SU-DHL-6 (cell line): ENCODE results near the gene FNDC11.

Experiments
- EZH2phosphoT487 ChIP-seq: fragments of 200-600 bp; sonication (generic), shearing (Covaris generic); conservative IDR thresholded peaks from 2 replicates; pipeline ENCODE4 v1.6.1; 2018; ENCODE audit warnings: mild to moderate bottlenecking, antibody characterized with exemption, low read length, moderate library complexity, mixed read lengths
- TF ChIP-seq, protein P1 (sequence below): fragments of 200-600 bp; sonication (generic); IDR thresholded peaks from one replicate; pipeline ENCODE4 v1.5.1; 2017; ENCODE audit warnings: antibody characterized with exemption, mild to moderate bottlenecking, low read length, moderate library complexity; ENCODE audit not compliant: insufficient read depth, poor library complexity, severe bottlenecking

GRCh38 chr20:63574829-63575743, 21.1 kb downstream of the FNDC11 start:
- TF ChIP-seq, protein P1, sequence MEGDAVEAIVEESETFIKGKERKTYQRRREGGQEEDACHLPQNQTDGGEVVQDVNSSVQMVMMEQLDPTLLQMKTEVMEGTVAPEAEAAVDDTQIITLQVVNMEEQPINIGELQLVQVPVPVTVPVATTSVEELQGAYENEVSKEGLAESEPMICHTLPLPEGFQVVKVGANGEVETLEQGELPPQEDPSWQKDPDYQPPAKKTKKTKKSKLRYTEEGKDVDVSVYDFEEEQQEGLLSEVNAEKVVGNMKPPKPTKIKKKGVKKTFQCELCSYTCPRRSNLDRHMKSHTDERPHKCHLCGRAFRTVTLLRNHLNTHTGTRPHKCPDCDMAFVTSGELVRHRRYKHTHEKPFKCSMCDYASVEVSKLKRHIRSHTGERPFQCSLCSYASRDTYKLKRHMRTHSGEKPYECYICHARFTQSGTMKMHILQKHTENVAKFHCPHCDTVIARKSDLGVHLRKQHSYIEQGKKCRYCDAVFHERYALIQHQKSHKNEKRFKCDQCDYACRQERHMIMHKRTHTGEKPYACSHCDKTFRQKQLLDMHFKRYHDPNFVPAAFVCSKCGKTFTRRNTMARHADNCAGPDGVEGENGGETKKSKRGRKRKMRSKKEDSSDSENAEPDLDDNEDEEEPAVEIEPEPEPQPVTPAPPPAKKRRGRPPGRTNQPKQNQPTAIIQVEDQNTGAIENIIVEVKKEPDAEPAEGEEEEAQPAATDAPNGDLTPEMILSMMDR = no peak
- no peak for TF ChIP-seq EZH2phosphoT487
